HG02852 (cell line): ENCODE measurements around the gene SNED1.
"Not testable (repeated sequence)": the region's sequence is repeated elsewhere in the genome, so short reads cannot be mapped to it uniquely, and the experiment has no call there.

ENCODE experiments used
- ATAC-seq: cut with Tn5 transposase; IDR thresholded peaks from one replicate; pipeline ENCODE4 v1.9.1; 2021; ENCODE audit warnings: mild to moderate bottlenecking, moderate library complexity; ENCODE audit not compliant: unreplicated experiment

The SNED1 gene

GRCh38 chr2:240972201-240972600 lies 26.2 kb upstream of the SNED1 start:
- no peak for ATAC-seq

- no peak for ATAC-seq
These were observed 25.5 kb upstream of the SNED1 start for GRCh38 chr2:240972636-240973521.

- ATAC-seq, result no peak
These were observed 23.4 kb upstream of the SNED1 start for GRCh38 chr2:240974771-240975572.

GRCh38 chr2:240975903-240976302 lies 22.5 kb upstream of the SNED1 start:
- ATAC-seq, result not testable (repeated sequence)

- no peak for ATAC-seq
These were observed 17.1 kb upstream of the SNED1 start for GRCh38 chr2:240981280-240981679.

- no peak for ATAC-seq
These were observed 16.3 kb upstream of the SNED1 start for GRCh38 chr2:240981871-240982800.

- ATAC-seq, result no peak
These were observed 15.6 kb upstream of the SNED1 start for GRCh38 chr2:240982821-240983281.

- ATAC-seq, result no peak
These were observed 14.9 kb upstream of the SNED1 start for GRCh38 chr2:240983361-240983995.

GRCh38 chr2:240983996-240984498 lies 14.4 kb upstream of the SNED1 start:
- ATAC-seq, result no peak

- ATAC-seq, result no peak
These were observed 12.3 kb upstream of the SNED1 start for GRCh38 chr2:240985881-240986786.

- no peak for ATAC-seq
These were observed 11.5 kb upstream of the SNED1 start for GRCh38 chr2:240986787-240987411.

GRCh38 chr2:240987588-240987987 lies 10.8 kb upstream of the SNED1 start:
- no peak for ATAC-seq

- no peak for ATAC-seq
These were observed 10.3 kb upstream of the SNED1 start for GRCh38 chr2:240988146-240988545.

- ATAC-seq, result no peak
These were observed 9.7 kb upstream of the SNED1 start for GRCh38 chr2:240988571-240989271.

GRCh38 chr2:240989451-240990265 lies 8.8 kb upstream of the SNED1 start:
- no peak for ATAC-seq

- no peak for ATAC-seq
These were observed 8.2 kb upstream of the SNED1 start for GRCh38 chr2:240990266-240990529.

GRCh38 chr2:240990726-240991377 lies 7.6 kb upstream of the SNED1 start:
- no peak for ATAC-seq
